Measurements from ENCODE around the gene CUEDC1. TPM values are rescaled to one million over a fixed set of nuclear protein-coding genes. Genes with fewer than 3 reads are reported as not detected.

CUEDC1 gene
- total RNA-seq, 2 experiments from 2014 or later: 0.29 to 0.40 TPM

DNA sequence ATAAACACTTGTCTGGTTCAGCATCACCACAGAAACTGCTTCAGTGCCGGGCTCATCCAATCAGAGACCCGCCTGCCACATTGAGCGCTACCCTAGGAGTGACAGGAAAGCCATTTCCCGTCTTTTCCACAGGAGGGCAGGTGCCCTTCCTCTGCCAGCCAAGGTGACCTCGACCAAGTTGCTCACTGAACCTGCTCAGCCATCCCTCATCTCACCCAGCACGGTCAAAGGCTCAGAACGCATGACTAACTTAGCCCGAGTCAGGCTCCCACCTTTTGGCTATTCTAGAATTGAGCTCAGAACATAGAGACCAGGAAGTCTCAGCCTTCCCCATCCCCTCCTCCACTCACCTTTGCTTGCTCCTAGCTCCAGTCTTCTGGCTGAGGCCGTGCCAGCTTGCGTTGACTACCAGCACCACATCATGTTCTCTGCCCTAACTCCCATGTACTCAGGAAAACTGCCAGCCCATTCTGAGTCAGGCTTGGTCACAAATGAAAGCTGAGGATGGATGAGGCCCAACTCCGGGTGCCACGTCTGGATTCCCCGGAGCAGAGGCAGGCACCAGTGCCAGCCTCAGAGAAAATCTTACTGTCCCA is 121.0 kb downstream of the CUEDC1 start:
- H3K9me3 Mint-ChIP-seq: no peaks in the 10 kb centered on the region
- no peak overlapping the region for H3K4me3 Mint-ChIP-seq
- no peak overlapping the region for H3K27ac Mint-ChIP-seq
- H3K36me3 Mint-ChIP-seq (ENCODE audit: low read depth): peaks cover 10% of the 10 kb centered on the region
- ChIA-PET POLR2A (interaction anchor here (2.9 kb wide), 1 partner anchor 15 kb away, joined by 9 read pairs; the partner anchor contains the start of gene MRPS23), CTCF (interaction anchor here (0.7 to 6.6 kb wide), 48 partner anchors 8 to 881 kb away, joined by 3 to 49 read pairs (median 5); partner anchors contain the start of gene MRPS23)
- intact Hi-C loops (cut with micrococcal nuclease): loop anchor here (5.0 kb wide), 1 partner anchor 702 kb away; no protein-coding TSS in a partner anchor
- DNase-seq (peak; percentile 28), ATAC-seq (peak; percentile 41)
- H3K27me3 Mint-ChIP-seq: no peaks in the 10 kb centered on the region
- TF ChIP-seq, protein P1, sequence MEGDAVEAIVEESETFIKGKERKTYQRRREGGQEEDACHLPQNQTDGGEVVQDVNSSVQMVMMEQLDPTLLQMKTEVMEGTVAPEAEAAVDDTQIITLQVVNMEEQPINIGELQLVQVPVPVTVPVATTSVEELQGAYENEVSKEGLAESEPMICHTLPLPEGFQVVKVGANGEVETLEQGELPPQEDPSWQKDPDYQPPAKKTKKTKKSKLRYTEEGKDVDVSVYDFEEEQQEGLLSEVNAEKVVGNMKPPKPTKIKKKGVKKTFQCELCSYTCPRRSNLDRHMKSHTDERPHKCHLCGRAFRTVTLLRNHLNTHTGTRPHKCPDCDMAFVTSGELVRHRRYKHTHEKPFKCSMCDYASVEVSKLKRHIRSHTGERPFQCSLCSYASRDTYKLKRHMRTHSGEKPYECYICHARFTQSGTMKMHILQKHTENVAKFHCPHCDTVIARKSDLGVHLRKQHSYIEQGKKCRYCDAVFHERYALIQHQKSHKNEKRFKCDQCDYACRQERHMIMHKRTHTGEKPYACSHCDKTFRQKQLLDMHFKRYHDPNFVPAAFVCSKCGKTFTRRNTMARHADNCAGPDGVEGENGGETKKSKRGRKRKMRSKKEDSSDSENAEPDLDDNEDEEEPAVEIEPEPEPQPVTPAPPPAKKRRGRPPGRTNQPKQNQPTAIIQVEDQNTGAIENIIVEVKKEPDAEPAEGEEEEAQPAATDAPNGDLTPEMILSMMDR (IDR thresholded peaks at IDR 0.05): no peak
- H3K4me1 Mint-ChIP-seq (ENCODE audit: low read depth): peaks cover 8% of the 10 kb centered on the region

DNA sequence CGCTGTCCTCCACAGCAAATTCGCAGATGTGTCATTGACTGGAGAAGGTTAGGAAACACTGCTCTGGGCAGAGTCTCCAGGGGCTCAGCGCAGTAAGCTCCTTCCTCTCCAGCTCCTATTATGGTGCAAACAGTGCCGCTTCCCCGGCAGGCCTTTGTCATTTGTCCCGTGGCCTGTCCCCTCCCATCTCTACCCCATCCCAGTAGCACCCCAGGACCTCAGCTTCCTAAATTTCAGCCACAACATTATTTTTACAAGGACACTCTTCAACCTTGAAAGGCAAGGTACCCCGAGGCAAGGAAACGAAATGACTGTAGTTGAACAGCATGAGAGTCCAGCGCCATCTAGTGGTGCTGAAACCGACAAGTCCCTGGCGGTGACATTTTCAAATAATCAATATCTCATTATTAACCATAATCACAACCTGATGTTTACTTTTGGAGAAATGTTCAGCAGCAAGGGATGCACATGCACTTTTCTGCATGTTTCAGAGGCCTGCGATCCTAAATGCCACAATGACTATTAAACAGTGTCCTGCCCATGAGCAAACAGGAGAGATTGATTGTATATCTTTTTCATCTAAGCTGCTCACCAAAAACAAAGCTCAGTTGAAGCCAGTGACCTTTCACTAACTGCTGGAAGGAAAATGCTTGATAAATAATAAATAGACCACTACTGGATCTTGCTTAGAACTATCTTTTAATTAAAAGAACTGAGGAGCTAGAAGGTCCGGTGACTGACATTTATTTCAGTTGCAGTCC is 121.9 kb downstream of the CUEDC1 start:
- Mint-ChIP-seq H3K4me1 (ENCODE audit: low read depth) (peaks cover 8% of the 10 kb centered on the region), H3K27me3 (no peaks in the 10 kb centered on the region), H3K27ac (no peak overlapping the region), H3K9me3 (no peaks in the 10 kb centered on the region), H3K4me3 (no peak overlapping the region), H3K36me3 (ENCODE audit: low read depth) (peaks cover 4% of the 10 kb centered on the region)
- ChIA-PET CTCF (interaction anchor here (0.6 to 6.6 kb wide), 68 partner anchors 9 to 880 kb away, joined by 3 to 49 read pairs (median 4); partner anchors contain the start of gene MRPS23), POLR2A (interaction anchor here (0.7 to 2.9 kb wide), 3 partner anchors 16 to 166 kb away, joined by 3 to 9 read pairs (median 3); partner anchors contain the start of gene MRPS23)
- DNase-seq: peak; percentile 84
- intact Hi-C loops (cut with micrococcal nuclease): loop anchor here (5.0 kb wide), 1 partner anchor 701 kb away; no protein-coding TSS in a partner anchor
- peak; percentile 75 for ATAC-seq
- TF ChIP-seq, protein P1 (IDR thresholded peaks at IDR 0.05): peak; percentile 92

DNA sequence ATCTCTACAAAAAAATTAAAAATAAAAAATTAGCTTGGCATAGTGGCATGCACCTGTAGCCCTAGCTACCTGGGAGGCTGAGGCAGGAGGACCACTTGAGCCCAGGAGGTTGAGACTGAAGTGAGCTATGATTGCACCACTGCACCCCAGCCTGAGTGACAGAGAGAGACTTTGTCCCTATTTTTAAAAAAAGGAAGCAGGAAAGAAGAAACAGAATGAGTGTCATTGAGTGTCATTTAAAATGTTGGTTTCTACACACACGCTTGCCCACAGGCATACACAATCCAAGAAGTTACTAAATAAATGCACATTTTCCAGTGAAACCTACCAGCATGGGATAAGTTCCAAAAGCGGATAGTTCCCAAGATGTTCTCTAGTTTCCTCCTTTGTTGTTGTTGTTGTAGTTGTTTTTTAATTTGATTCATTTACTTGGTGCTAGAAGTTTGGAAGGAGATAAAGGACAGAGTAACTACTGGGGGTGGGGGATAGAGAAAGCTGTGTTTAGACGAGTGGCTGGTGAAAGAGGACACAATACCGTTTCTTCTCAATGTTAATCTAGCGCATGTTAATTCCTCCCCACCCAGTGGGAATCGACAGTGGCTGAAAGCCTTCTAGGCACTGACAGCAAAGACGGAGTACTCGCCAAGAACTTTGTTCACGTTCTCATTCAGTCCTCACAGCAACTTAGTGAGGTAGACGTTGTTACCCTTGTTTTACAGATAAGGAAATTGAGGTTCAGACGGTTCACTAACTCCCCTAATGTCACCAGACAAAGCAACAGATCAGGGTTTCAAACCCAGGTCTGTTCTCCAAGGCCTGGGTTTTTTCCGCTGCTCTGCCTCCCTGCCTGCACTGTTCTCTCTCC is 122.7 kb downstream of the CUEDC1 start:
- DNase-seq (no peak), ATAC-seq (no peak)
- Mint-ChIP-seq H3K4me3 (no peak overlapping the region), H3K36me3 (ENCODE audit: low read depth) (peaks cover 3% of the 10 kb centered on the region), H3K27ac (no peak overlapping the region), H3K4me1 (ENCODE audit: low read depth) (peaks cover 8% of the 10 kb centered on the region), H3K9me3 (no peaks in the 10 kb centered on the region), H3K27me3 (no peaks in the 10 kb centered on the region)
- TF ChIP-seq, protein P1 (IDR thresholded peaks at IDR 0.05): no peak
- ChIA-PET POLR2A (interaction anchor here (0.7 to 2.9 kb wide), 4 partner anchors 17 to 167 kb away, joined by 3 to 9 read pairs (median 3); partner anchors contain the start of gene MRPS23), CTCF (interaction anchor here (0.6 to 6.6 kb wide), 50 partner anchors 8 to 822 kb away, joined by 3 to 49 read pairs (median 6); partner anchors contain the start of gene MRPS23)
- intact Hi-C loops (cut with micrococcal nuclease): loop anchor here (5.0 kb wide), 1 partner anchor 700 kb away; no protein-coding TSS in a partner anchor

DNA sequence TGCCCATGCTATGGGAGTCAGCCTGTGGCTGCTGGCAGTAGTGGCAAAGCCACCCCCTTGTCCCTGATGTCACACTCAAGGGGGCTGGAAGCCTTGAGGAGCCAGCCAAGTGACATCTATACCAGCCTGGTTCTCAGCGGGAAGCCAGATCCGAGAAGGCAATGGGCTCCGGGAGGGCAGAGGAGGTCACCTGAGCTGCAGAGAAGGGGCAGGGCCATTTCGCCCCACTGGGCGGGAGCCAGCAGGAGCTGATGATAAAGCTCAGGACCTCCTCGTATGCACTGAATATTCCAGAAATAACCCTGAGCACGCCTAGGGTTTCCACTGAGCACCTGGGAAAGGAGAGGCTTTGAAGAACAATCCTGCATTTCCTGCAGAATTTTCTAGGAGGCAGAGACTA is 124.3 kb downstream of the CUEDC1 start:
- CTCF ChIA-PET: interaction anchor here (4.9 to 6.6 kb wide), 2 partner anchors 19 to 48 kb away, joined by 47 to 49 read pairs; partner anchors contain the start of gene MRPS23
- H3K4me1 Mint-ChIP-seq (ENCODE audit: low read depth): peaks cover 8% of the 10 kb centered on the region
- H3K4me3 Mint-ChIP-seq: no peak overlapping the region
- TF ChIP-seq, protein P1 (IDR thresholded peaks at IDR 0.05): no peak
- ATAC-seq (no peak), DNase-seq (no peak)
- no peak overlapping the region for H3K27ac Mint-ChIP-seq
- no peaks in the 10 kb centered on the region for H3K27me3 Mint-ChIP-seq
- POLR2A ChIA-PET: no interaction called here
- intact Hi-C loops (cut with micrococcal nuclease): loop anchor here (5.0 kb wide), 1 partner anchor 699 kb away; no protein-coding TSS in a partner anchor
- H3K9me3 Mint-ChIP-seq: no peaks in the 10 kb centered on the region
- no peaks in the 10 kb centered on the region for H3K36me3 Mint-ChIP-seq (ENCODE audit: low read depth)
